ENCODE data around the gene USH1C.

Gene USH1C

DNA sequence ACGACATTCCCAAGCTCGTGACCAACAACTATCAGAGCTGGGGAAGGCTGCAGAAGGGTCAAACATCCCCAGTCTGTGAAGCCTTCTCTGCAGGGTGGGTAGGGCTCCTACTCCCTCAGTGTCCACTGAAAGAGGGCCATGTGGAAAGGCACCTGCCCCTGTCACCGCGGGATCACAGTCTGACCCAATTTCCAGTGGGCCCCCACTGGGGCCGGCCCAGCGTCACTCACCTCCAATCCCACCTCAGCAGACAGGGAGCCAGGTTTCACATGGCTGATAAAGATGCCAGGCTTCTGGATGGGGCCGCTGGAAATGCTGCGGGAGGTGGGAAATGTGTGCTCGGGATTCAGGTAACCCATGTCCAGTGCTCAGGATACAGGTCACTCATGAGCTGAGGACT is 20.0 kb downstream of the USH1C start:
- TF ChIP-seq, protein P1, sequence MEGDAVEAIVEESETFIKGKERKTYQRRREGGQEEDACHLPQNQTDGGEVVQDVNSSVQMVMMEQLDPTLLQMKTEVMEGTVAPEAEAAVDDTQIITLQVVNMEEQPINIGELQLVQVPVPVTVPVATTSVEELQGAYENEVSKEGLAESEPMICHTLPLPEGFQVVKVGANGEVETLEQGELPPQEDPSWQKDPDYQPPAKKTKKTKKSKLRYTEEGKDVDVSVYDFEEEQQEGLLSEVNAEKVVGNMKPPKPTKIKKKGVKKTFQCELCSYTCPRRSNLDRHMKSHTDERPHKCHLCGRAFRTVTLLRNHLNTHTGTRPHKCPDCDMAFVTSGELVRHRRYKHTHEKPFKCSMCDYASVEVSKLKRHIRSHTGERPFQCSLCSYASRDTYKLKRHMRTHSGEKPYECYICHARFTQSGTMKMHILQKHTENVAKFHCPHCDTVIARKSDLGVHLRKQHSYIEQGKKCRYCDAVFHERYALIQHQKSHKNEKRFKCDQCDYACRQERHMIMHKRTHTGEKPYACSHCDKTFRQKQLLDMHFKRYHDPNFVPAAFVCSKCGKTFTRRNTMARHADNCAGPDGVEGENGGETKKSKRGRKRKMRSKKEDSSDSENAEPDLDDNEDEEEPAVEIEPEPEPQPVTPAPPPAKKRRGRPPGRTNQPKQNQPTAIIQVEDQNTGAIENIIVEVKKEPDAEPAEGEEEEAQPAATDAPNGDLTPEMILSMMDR (IDR thresholded peaks at IDR 0.05; ENCODE audit: low read depth, low read length): no peak
- no peak for TF ChIP-seq EZH2phosphoT487 (IDR thresholded peaks at IDR 0.05; ENCODE audit: low read depth)
- no peaks in the 10 kb centered on the region for H3K36me3 ChIP-seq (replicated peaks; ENCODE audit: low read depth, low read length)
- H3K79me2 ChIP-seq (ENCODE audit: low read length): no peaks in the 10 kb centered on the region
- H3K4me1 ChIP-seq (ENCODE audit: low read length): no peaks in the 10 kb centered on the region
- H3K27ac ChIP-seq (ENCODE audit: low read length): no peak overlapping the region
- H4K20me1 ChIP-seq (ENCODE audit: insufficient read depth, low read length): no peaks in the 10 kb centered on the region
- H3K9ac ChIP-seq (ENCODE audit: low read length): no peak overlapping the region
- peaks cover 13% of the 10 kb centered on the region for H3K27me3 ChIP-seq (ENCODE audit: low read depth, low read length)
- H3K4me3 ChIP-seq (ENCODE audit: low read length): no peak overlapping the region
- no peak overlapping the region for H2AFZ ChIP-seq (ENCODE audit: low read depth, low read length)
- no peaks in the 10 kb centered on the region for H3K9me3 ChIP-seq (ENCODE audit: insufficient read depth, low read length)
- no peak overlapping the region for H3K4me2 ChIP-seq (ENCODE audit: low read length)

DNA sequence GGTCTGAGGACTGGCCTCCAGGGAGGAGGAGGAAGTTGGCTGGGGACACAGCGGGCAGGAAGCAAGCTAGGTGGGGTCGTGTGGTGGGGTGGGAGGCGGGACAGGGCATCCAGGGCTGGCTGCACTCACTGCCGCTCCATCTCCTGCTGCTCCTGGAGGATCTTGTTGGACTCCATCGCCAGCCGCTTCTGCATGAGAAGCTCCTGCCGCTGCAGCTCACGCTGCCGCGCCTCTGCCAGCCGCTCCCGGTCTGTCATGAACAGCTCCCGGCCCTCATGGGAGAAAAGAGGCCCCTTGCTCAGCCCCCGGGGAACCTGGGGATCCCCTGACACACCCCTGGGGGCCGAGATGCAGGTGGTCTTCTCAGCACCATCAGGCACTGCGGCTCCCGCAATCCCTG is 21.6 kb downstream of the USH1C start:
- H3K4me2 ChIP-seq (ENCODE audit: low read length): no peak overlapping the region
- H3K36me3 ChIP-seq (replicated peaks; ENCODE audit: low read depth, low read length): no peaks in the 10 kb centered on the region
- no peak overlapping the region for H3K27ac ChIP-seq (ENCODE audit: low read length)
- no peak overlapping the region for H3K9ac ChIP-seq (ENCODE audit: low read length)
- no peaks in the 10 kb centered on the region for H3K79me2 ChIP-seq (ENCODE audit: low read length)
- H3K4me1 ChIP-seq (ENCODE audit: low read length): no peaks in the 10 kb centered on the region
- H3K4me3 ChIP-seq (ENCODE audit: low read length): no peak overlapping the region
- H2AFZ ChIP-seq (ENCODE audit: low read depth, low read length): no peak overlapping the region
- no peaks in the 10 kb centered on the region for H4K20me1 ChIP-seq (ENCODE audit: insufficient read depth, low read length)
- H3K9me3 ChIP-seq (ENCODE audit: insufficient read depth, low read length): no peaks in the 10 kb centered on the region
- H3K27me3 ChIP-seq (ENCODE audit: low read depth, low read length): peaks cover 11% of the 10 kb centered on the region
- TF ChIP-seq, protein P1 (IDR thresholded peaks at IDR 0.05; ENCODE audit: low read depth, low read length): no peak
- no peak for TF ChIP-seq EZH2phosphoT487 (IDR thresholded peaks at IDR 0.05; ENCODE audit: low read depth)

DNA sequence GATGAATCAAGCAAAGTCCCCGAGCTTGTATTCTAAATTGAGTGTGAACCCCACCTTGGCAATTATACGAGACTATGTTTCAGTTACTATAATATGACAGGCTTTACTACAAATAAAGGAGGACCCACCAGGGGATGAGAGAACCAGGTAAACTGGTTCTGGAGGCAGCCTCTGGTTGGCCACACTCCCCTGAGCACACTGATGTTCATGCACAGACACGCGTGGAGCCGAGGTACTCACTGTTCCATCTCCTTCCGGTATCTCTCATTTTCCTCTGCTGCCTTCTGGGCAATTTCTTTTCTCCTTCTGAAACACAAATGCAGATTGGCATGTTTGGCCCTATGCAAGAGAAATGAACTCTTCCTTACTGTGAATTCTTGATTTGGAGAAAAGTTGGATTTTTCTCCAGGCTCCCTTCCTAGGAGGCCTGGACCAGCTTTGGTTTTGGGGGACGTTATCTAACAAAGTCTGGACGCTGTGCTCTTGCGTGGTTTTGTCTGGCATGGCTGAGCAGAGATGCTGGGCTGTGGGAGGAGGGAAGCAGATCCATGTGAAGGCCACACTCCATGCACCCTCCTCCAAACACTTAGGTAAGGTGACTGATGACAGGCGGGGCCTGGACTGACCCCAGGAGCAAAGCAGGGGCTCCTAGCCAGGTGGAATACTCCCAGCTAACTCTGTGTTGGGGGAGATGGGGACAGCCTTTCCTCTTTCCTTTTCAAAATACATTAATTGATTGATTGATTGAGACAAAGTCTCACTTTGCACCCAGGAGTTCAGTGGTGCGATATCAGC is 22.9 kb downstream of the USH1C start:
- no peak overlapping the region for H3K4me2 ChIP-seq (ENCODE audit: low read length)
- H3K9ac ChIP-seq (ENCODE audit: low read length): no peak overlapping the region
- TF ChIP-seq EZH2phosphoT487 (IDR thresholded peaks at IDR 0.05; ENCODE audit: low read depth): no peak
- TF ChIP-seq, protein P1 (IDR thresholded peaks at IDR 0.05; ENCODE audit: low read depth, low read length): no peak
- no peaks in the 10 kb centered on the region for H3K79me2 ChIP-seq (ENCODE audit: low read length)
- H3K27me3 ChIP-seq (ENCODE audit: low read depth, low read length): peaks cover 24% of the 10 kb centered on the region
- no peaks in the 10 kb centered on the region for H3K4me1 ChIP-seq (ENCODE audit: low read length)
- H3K4me3 ChIP-seq (ENCODE audit: low read length): no peak overlapping the region
- H2AFZ ChIP-seq (ENCODE audit: low read depth, low read length): no peak overlapping the region
- H3K9me3 ChIP-seq (ENCODE audit: insufficient read depth, low read length): no peaks in the 10 kb centered on the region
- H3K36me3 ChIP-seq (replicated peaks; ENCODE audit: low read depth, low read length): no peaks in the 10 kb centered on the region
- H3K27ac ChIP-seq (ENCODE audit: low read length): no peak overlapping the region
- no peaks in the 10 kb centered on the region for H4K20me1 ChIP-seq (ENCODE audit: insufficient read depth, low read length)

DNA sequence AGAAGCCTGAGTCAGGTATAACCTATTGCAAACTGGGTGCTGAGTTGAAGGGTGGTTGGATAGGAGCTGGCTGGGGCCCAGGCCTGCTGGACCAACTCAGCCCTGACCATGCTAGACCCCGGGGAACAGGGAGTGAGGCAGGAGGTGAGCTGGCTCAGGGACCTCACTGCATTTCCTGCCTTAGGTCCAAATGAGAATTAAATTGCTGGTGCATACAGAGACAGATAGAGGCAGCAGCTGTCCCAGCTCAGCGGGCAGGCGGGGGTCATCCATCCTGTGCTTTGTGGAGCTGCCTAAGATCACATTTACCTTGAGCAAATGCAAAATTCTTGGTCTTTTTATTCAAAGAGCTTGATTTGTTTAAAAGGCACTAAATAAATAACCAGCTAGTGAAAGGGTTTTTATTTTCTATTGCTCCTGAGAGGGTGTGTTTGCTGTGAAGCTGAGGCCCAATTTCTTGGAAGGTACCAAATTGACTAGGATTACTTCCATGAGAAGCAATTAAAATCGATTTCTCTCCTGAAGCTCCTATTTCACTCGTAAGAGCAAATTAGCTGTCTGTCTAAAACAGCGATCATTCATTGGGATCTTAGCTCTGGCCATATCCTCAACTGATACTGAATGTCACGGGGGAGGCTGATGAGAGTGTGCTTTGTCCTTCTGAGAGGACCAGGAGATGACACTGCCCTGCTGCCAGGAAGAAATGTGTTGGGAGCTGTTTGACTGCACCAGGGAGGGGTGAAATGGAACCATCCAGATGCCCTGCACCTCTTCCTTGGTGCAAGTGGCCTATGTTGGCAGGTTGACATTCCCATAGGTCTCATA is 24.9 kb downstream of the USH1C start:
- Histone ChIP-seq H3K4me2 (ENCODE audit: low read length) (no peak overlapping the region), H3K4me3 (ENCODE audit: low read length) (no peak overlapping the region), H3K4me1 (ENCODE audit: low read length) (no peaks in the 10 kb centered on the region), H3K27me3 (ENCODE audit: low read depth, low read length) (peaks cover 29% of the 10 kb centered on the region), H3K9ac (ENCODE audit: low read length) (no peak overlapping the region), H3K36me3 (replicated peaks; ENCODE audit: low read depth, low read length) (no peaks in the 10 kb centered on the region), H3K27ac (ENCODE audit: low read length) (no peak overlapping the region), H2AFZ (ENCODE audit: low read depth, low read length) (no peak overlapping the region), H3K79me2 (ENCODE audit: low read length) (no peaks in the 10 kb centered on the region), H4K20me1 (ENCODE audit: insufficient read depth, low read length) (no peaks in the 10 kb centered on the region), H3K9me3 (ENCODE audit: insufficient read depth, low read length) (no peaks in the 10 kb centered on the region)
- TF ChIP-seq, protein P1 (IDR thresholded peaks at IDR 0.05; ENCODE audit: low read depth, low read length): no peak
- TF ChIP-seq EZH2phosphoT487 (IDR thresholded peaks at IDR 0.05; ENCODE audit: low read depth): no peak

Measured in OCI-LY3 (cell line).